Stimulated activated CD4-positive, alpha-beta T cell treated with anti-CD3 and anti-CD28 coated beads, TNF-alpha, amount 100 ng/mL, for 4 hours (primary cell): ENCODE data around the gene COL28A1.
"Not testable (repeated sequence)": the region's sequence is repeated elsewhere in the genome, so short reads cannot be mapped to it uniquely, and the experiment has no call there.

Experiments
- DNase-seq, 3 experiments: peaks; one replicate each; pipeline ENCODE4 v3.0.0-alpha.2; 2020; ENCODE audit warnings: low read depth in 3 of 3

The COL28A1 gene

GRCh38 chr7:7474436-7474835, 61.2 kb downstream of the COL28A1 start:
- no peak for DNase-seq

- not testable (repeated sequence) for DNase-seq
Measured at GRCh38 chr7:7464991-7465765, 70.5 kb downstream of the COL28A1 start.

GRCh38 chr7:7454000-7454399, 81.7 kb downstream of the COL28A1 start:
- DNase-seq, result no peak

- DNase-seq, result no peak
Measured at GRCh38 chr7:7452652-7453051, 83.0 kb downstream of the COL28A1 start.

- no peak for DNase-seq
Measured at GRCh38 chr7:7452119-7452518, 83.6 kb downstream of the COL28A1 start.

- no peak for DNase-seq
Measured at GRCh38 chr7:7449055-7449454, 86.6 kb downstream of the COL28A1 start.

- DNase-seq, result no peak
Measured at GRCh38 chr7:7446616-7447015, 89.1 kb downstream of the COL28A1 start.

GRCh38 chr7:7443806-7444350, 91.8 kb downstream of the COL28A1 start:
- no peak for DNase-seq

GRCh38 chr7:7439564-7439963, 96.1 kb downstream of the COL28A1 start:
- no peak for DNase-seq

- DNase-seq, result no peak
Measured at GRCh38 chr7:7438851-7439250, 96.8 kb downstream of the COL28A1 start.

GRCh38 chr7:7435978-7436377, 99.7 kb downstream of the COL28A1 start:
- no peak for DNase-seq

- no peak for DNase-seq
Measured at GRCh38 chr7:7434329-7434728, 101.3 kb downstream of the COL28A1 start.

- DNase-seq, result no peak
Measured at GRCh38 chr7:7433811-7434210, 101.9 kb downstream of the COL28A1 start.

- DNase-seq, result no peak
Measured at GRCh38 chr7:7432979-7433378, 102.7 kb downstream of the COL28A1 start.

- DNase-seq, result no peak
Measured at GRCh38 chr7:7428806-7429205, 106.9 kb downstream of the COL28A1 start.

- DNase-seq, result no peak
Measured at GRCh38 chr7:7427363-7427762, 108.3 kb downstream of the COL28A1 start.

GRCh38 chr7:7426676-7427075, 109.0 kb downstream of the COL28A1 start:
- no peak for DNase-seq

- DNase-seq, result no peak
Measured at GRCh38 chr7:7425321-7425720, 110.4 kb downstream of the COL28A1 start.

GRCh38 chr7:7424151-7424873, 111.4 kb downstream of the COL28A1 start:
- peak in 2 of 3 experiments; percentile 2 to 8 for DNase-seq

- DNase-seq, result no peak
Measured at GRCh38 chr7:7422641-7423040, 113.0 kb downstream of the COL28A1 start.

- DNase-seq, result no peak
Measured at GRCh38 chr7:7421826-7422225, 113.8 kb downstream of the COL28A1 start.

- DNase-seq, result no peak
Measured at GRCh38 chr7:7418997-7419396, 116.7 kb downstream of the COL28A1 start.

- no peak for DNase-seq
Measured at GRCh38 chr7:7417851-7418250, 117.8 kb downstream of the COL28A1 start.
